Measurements from ENCODE around the gene NDUFAF7. TPM values are rescaled to one million over a fixed set of nuclear protein-coding genes. Genes with fewer than 3 reads are reported as not detected.
A peak's percentile ranks its signal among the peaks of the same experiment; 100 is the strongest.
"Not testable (repeated sequence)": the region's sequence is repeated elsewhere in the genome, so short reads cannot be mapped to it uniquely, and the experiment has no call there.

NDUFAF7 gene
- total RNA-seq, 1 donor from 2014 or later = 17.9 TPM

DNA sequence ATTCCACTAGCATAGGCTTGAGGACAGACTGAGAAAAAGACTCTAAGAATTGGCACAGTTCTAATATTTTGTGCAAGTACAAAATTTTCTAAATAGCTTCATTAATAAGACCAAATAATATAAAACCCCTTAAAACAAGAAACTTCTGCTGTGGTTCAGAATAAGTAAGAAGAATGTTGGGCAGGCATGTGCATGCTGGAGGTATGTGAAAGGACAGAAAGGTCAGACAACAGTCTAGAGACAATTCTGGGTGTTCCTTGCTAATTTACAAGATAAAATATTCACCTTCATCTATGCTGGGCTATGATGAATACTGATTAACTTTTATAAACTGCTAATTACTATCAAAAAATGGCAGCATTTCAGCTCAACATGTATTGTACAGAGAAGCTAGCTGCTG is 20.2 kb upstream of the NDUFAF7 start:
- peaks cover 4% of the 10 kb centered on the region for H3K36me3 ChIP-seq (ENCODE audit: control insufficient read depth, insufficient read depth, low read length)
- FAIRE-seq = no peak
- no peak for DNase-seq (ENCODE audit: low read depth)
- no peaks in the 10 kb centered on the region for H3K27me3 ChIP-seq (ENCODE audit: control insufficient read depth, insufficient read depth, low read length)
- TF ChIP-seq, protein P1, sequence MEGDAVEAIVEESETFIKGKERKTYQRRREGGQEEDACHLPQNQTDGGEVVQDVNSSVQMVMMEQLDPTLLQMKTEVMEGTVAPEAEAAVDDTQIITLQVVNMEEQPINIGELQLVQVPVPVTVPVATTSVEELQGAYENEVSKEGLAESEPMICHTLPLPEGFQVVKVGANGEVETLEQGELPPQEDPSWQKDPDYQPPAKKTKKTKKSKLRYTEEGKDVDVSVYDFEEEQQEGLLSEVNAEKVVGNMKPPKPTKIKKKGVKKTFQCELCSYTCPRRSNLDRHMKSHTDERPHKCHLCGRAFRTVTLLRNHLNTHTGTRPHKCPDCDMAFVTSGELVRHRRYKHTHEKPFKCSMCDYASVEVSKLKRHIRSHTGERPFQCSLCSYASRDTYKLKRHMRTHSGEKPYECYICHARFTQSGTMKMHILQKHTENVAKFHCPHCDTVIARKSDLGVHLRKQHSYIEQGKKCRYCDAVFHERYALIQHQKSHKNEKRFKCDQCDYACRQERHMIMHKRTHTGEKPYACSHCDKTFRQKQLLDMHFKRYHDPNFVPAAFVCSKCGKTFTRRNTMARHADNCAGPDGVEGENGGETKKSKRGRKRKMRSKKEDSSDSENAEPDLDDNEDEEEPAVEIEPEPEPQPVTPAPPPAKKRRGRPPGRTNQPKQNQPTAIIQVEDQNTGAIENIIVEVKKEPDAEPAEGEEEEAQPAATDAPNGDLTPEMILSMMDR (IDR thresholded peaks at IDR 0.05; ENCODE audit: insufficient read depth, low read length, severe bottlenecking) = no peak
- no peak overlapping the region for H3K4me3 ChIP-seq (ENCODE audit: low read depth, low read length)

DNA sequence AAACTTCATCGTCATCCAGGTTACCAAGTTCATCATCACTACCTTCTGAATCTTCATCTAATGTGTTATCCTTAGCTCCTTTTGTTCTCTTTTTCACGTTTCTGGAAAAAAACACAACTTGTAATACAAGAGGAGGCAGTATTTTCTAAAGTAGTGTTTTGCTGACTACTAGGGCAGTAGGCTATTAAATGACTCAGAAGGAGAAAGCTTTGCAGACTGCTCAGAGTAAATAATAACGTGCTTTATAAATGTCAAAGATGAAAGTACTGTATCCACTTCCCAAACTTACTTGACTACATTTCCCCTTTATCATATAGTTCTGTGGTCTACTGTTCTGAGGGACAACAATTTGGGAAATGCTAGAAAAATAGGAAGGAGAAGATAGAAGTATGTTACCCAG is 19.5 kb upstream of the NDUFAF7 start:
- DNase-seq (ENCODE audit: low read depth) = no peak
- H3K36me3 ChIP-seq (ENCODE audit: control insufficient read depth, insufficient read depth, low read length) = peaks cover 3% of the 10 kb centered on the region
- FAIRE-seq = no peak
- no peaks in the 10 kb centered on the region for H3K27me3 ChIP-seq (ENCODE audit: control insufficient read depth, insufficient read depth, low read length)
- no peak overlapping the region for H3K4me3 ChIP-seq (ENCODE audit: low read depth, low read length)
- TF ChIP-seq, protein P1 (IDR thresholded peaks at IDR 0.05; ENCODE audit: insufficient read depth, low read length, severe bottlenecking) = no peak

DNA sequence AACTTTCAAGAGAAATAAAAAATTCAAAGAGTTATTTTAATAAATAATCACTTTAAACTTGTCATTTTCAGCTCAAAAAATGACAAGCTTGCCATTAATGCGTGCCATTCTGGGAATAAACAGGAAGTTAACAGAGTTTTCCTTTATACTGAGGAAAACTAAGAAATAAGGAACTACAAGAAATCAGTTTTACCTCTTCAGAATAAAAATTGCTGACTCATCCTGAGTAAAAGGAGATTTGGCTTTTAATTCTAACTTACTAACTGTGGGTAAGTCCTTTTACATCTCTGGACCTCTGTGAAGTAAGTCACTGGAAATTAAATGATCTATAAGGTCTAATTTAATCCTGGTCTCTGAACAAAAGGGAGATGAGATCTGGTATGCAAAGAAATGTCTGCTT is 16.2 kb upstream of the NDUFAF7 start:
- Histone ChIP-seq H3K27me3 (ENCODE audit: control insufficient read depth, insufficient read depth, low read length) (no peaks in the 10 kb centered on the region), H3K4me3 (ENCODE audit: low read depth, low read length) (no peak overlapping the region), H3K36me3 (ENCODE audit: control insufficient read depth, insufficient read depth, low read length) (peaks cover 3% of the 10 kb centered on the region)
- TF ChIP-seq, protein P1 (IDR thresholded peaks at IDR 0.05; ENCODE audit: insufficient read depth, low read length, severe bottlenecking) = no peak
- no peak for FAIRE-seq
- no peak for DNase-seq (ENCODE audit: low read depth)

DNA sequence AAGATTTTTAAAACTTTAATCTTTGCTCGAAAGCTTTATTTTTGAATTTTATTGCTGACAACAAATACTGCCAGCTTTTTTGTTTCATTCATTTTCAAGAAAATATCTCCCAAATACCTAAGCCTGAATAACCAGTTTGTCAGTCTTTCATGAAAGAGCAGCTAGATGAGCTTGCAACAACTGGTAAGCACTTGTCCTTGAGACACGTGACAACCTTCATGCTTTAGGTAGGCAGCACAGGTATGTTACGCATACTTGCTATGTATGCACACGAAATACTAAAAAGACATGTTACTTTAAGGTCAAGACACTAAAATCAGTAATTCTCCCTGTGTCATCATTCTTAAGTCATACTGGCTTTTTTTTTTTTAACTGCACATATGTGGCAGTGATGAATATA is 12.4 kb upstream of the NDUFAF7 start:
- FAIRE-seq (peak; percentile 50), DNase-seq (ENCODE audit: low read depth) (peak; percentile 91)
- TF ChIP-seq, protein P1 (IDR thresholded peaks at IDR 0.05; ENCODE audit: insufficient read depth, low read length, severe bottlenecking) = no peak
- no peak overlapping the region for H3K4me3 ChIP-seq (ENCODE audit: low read depth, low read length)
- H3K27me3 ChIP-seq (ENCODE audit: control insufficient read depth, insufficient read depth, low read length) = no peaks in the 10 kb centered on the region
- peaks cover 1% of the 10 kb centered on the region for H3K36me3 ChIP-seq (ENCODE audit: control insufficient read depth, insufficient read depth, low read length)

DNA sequence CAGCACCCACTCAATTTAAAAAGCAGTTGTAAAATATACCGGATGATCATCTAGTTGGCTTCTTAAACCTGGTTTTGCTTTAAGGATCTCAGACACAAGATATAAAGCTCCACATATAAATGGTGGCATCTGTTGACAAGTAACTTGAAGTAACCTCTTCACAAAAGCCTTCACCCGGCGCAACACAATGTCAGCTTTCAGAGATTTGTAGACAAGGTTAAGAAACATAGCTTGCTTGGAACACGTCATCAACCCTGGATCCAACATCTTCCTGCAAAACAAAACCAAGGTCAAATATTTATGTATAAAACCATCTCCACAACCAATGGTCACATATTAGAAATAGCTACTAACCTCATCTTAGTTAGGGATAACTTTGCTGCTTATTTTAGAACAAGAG is 8.3 kb upstream of the NDUFAF7 start:
- H3K36me3 ChIP-seq (ENCODE audit: control insufficient read depth, insufficient read depth, low read length) = peaks cover 3% of the 10 kb centered on the region
- H3K4me3 ChIP-seq (ENCODE audit: low read depth, low read length) = no peak overlapping the region
- FAIRE-seq (no peak), DNase-seq (ENCODE audit: low read depth) (no peak)
- TF ChIP-seq, protein P1 (IDR thresholded peaks at IDR 0.05; ENCODE audit: insufficient read depth, low read length, severe bottlenecking) = no peak
- H3K27me3 ChIP-seq (ENCODE audit: control insufficient read depth, insufficient read depth, low read length) = no peaks in the 10 kb centered on the region

- Histone ChIP-seq H3K4me3 (ENCODE audit: low read depth, low read length) (no peak overlapping the region), H3K27me3 (ENCODE audit: control insufficient read depth, insufficient read depth, low read length) (no peaks in the 10 kb centered on the region), H3K36me3 (ENCODE audit: control insufficient read depth, insufficient read depth, low read length) (peaks cover 7% of the 10 kb centered on the region)
- TF ChIP-seq, protein P1 (IDR thresholded peaks at IDR 0.05; ENCODE audit: insufficient read depth, low read length, severe bottlenecking) = no peak
- FAIRE-seq (no peak), DNase-seq (ENCODE audit: low read depth) (no peak)
Measured at GRCh38 chr2:37224063-37224462, 7.4 kb upstream of the NDUFAF7 start.

DNA sequence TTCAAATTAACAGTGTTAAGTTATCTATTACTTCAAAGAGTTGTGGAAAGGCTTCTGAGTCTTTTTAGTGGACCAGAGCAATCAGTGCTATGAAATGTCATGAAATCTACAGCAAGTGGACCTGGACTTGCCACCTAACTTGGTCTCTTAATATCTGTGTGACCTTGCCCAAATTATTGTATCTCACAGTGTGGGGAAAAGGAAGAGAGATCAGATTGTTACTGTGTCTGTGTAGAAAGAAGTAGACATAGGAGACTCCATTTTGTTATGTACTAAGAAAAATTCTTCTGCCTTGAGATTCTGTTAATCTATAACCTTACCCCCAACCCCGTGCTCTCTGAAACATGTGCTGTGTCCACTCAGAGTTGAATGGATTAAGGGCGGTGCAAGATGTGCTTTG is 6.3 kb upstream of the NDUFAF7 start:
- H3K4me3 ChIP-seq (ENCODE audit: low read depth, low read length); FAIRE-seq; DNase-seq (ENCODE audit: low read depth); H3K36me3 ChIP-seq (ENCODE audit: control insufficient read depth, insufficient read depth, low read length); H3K27me3 ChIP-seq (ENCODE audit: control insufficient read depth, insufficient read depth, low read length): not testable (repeated sequence)
